ENCODE data around the gene STARD5. TPM values are rescaled to one million over a fixed set of nuclear protein-coding genes. Genes with fewer than 3 reads are reported as not detected.

STARD5 gene
- total RNA-seq, 4 donors from 2014 or later, result 1.3 to 6.7 (median 4.1) TPM

GRCh38 chr15:81273200-81273599 lies 50.7 kb downstream of the STARD5 start:
- 86 to 90% methylated on average over 2 to 4 of the region's 5 CpGs for WGBS, 2 donors (ENCODE audit: low coverage in 1 of 2)
- H3K27ac ChIP-seq, result peak overlapping the region in 1 of 4 donors; percentile 26
- ATAC-seq, result no peak

GRCh38 chr15:81271761-81272644 lies 51.9 kb downstream of the STARD5 start:
- Histone ChIP-seq H3K36me3 (peaks cover 0 to 25% of the 10 kb centered on the region in 2 donors), H3K27me3 (peaks cover under 1% of the 10 kb centered on the region), H3K9me3 (peaks cover 0 to 3% (median 0%) of the 10 kb centered on the region in 3 donors), H3K27ac (no peak overlapping the region), H3K4me3 (no peak overlapping the region), H3K4me1 (peaks cover 0 to 24% (median 11%) of the 10 kb centered on the region in 3 donors)
- ATAC-seq, result no peak
- WGBS, 2 donors (ENCODE audit: low coverage in 1 of 2), result 76 to 88% methylated on average over 4 to 5 of the region's 12 CpGs
- TF ChIP-seq EP300 (IDR thresholded peaks at IDR 0.05) (no peak), CTCF (IDR thresholded peaks at IDR 0.05) (no peak), POLR2A (IDR thresholded peaks at IDR 0.05) (no peak), POLR2AphosphoS5 (IDR thresholded peaks at IDR 0.05) (no peak)

More at GRCh38 chr15:81273200-81273599, 50.7 kb downstream of the STARD5 start:
- H3K4me3 ChIP-seq, result no peak overlapping the region
- H3K4me1 ChIP-seq, result peaks cover 0 to 24% (median 11%) of the 10 kb centered on the region in 3 donors
- TF ChIP-seq EP300 (IDR thresholded peaks at IDR 0.05) (no peak), POLR2A (IDR thresholded peaks at IDR 0.05) (no peak), CTCF (IDR thresholded peaks at IDR 0.05) (no peak), POLR2AphosphoS5 (IDR thresholded peaks at IDR 0.05) (no peak)
- no peaks in the 10 kb centered on the region for H3K27me3 ChIP-seq
- H3K9me3 ChIP-seq, result peaks cover 0 to 8% (median 0%) of the 10 kb centered on the region in 3 donors
- H3K36me3 ChIP-seq, result peaks cover 0 to 19% of the 10 kb centered on the region in 2 donors

- ATAC-seq, result no peak
- 87 to 95% methylated on average over 9 to 11 of the region's 11 CpGs for WGBS, 2 donors (ENCODE audit: low coverage in 1 of 2)
- no peak overlapping the region for H3K4me3 ChIP-seq
- TF ChIP-seq POLR2AphosphoS5 (IDR thresholded peaks at IDR 0.05), result no peak
- no peak for TF ChIP-seq CTCF (IDR thresholded peaks at IDR 0.05)
- no peak for TF ChIP-seq POLR2A (IDR thresholded peaks at IDR 0.05)
- H3K27ac ChIP-seq, result no peak overlapping the region
- peaks cover 0 to 25% of the 10 kb centered on the region in 2 donors for H3K36me3 ChIP-seq
- H3K9me3 ChIP-seq, result no peaks in the 10 kb centered on the region
- H3K27me3 ChIP-seq, result peaks cover 3% of the 10 kb centered on the region
- peaks cover 0 to 26% (median 13%) of the 10 kb centered on the region in 3 donors for H3K4me1 ChIP-seq
Measured at GRCh38 chr15:81270781-81271491, 53.0 kb downstream of the STARD5 start.

GRCh38 chr15:81270188-81270587 lies 53.8 kb downstream of the STARD5 start:
- no peak overlapping the region for H3K4me3 ChIP-seq
- WGBS, 2 donors (ENCODE audit: low coverage in 1 of 2), result 70 to 79% methylated on average over 3 of the region's 3 CpGs
- TF ChIP-seq EP300 (IDR thresholded peaks at IDR 0.05), result no peak
- TF ChIP-seq POLR2AphosphoS5 (IDR thresholded peaks at IDR 0.05), result no peak
- no peak for TF ChIP-seq POLR2A (IDR thresholded peaks at IDR 0.05)
- no peak for TF ChIP-seq CTCF (IDR thresholded peaks at IDR 0.05)
- H3K36me3 ChIP-seq, result peaks cover 0 to 25% of the 10 kb centered on the region in 2 donors
- peaks cover 3% of the 10 kb centered on the region for H3K27me3 ChIP-seq
- no peak overlapping the region for H3K27ac ChIP-seq
- no peak for ATAC-seq
- H3K4me1 ChIP-seq, result peaks cover 0 to 26% (median 17%) of the 10 kb centered on the region in 3 donors
- no peaks in the 10 kb centered on the region for H3K9me3 ChIP-seq
